GM18499 (cell line): ENCODE measurements around the gene XRCC1.
"Not testable (repeated sequence)": the region's sequence is repeated elsewhere in the genome, so short reads cannot be mapped to it uniquely, and the experiment has no call there.

Experiments
- ATAC-seq: cut with Tn5 transposase; IDR thresholded peaks from one replicate; pipeline ENCODE4 v1.9.1; 2021; ENCODE audit warnings: moderate number of reproducible peaks; ENCODE audit not compliant: insufficient read depth, unreplicated experiment

The XRCC1 gene

GRCh38 chr19:43551399-43552197 lies 23.7 kb downstream of the XRCC1 start:
- no peak for ATAC-seq

GRCh38 chr19:43548706-43549105 lies 26.6 kb downstream of the XRCC1 start:
- no peak for ATAC-seq

- ATAC-seq = not testable (repeated sequence)
Observed at GRCh38 chr19:43547926-43548325, 27.4 kb downstream of the XRCC1 start.

- no peak for ATAC-seq
Observed at GRCh38 chr19:43546581-43546980, 28.7 kb downstream of the XRCC1 start.

- no peak for ATAC-seq
Observed at GRCh38 chr19:43545981-43546380, 29.3 kb downstream of the XRCC1 start.

- no peak for ATAC-seq
Observed at GRCh38 chr19:43545276-43545675, 30.1 kb downstream of the XRCC1 start.

- no peak for ATAC-seq
Observed at GRCh38 chr19:43544077-43544476, 31.2 kb downstream of the XRCC1 start.

GRCh38 chr19:43541920-43542650 lies 33.2 kb downstream of the XRCC1 start:
- no peak for ATAC-seq

- ATAC-seq = no peak
Observed at GRCh38 chr19:43540381-43540780, 34.9 kb downstream of the XRCC1 start.

GRCh38 chr19:43538922-43539321 lies 36.4 kb downstream of the XRCC1 start:
- no peak for ATAC-seq

- no peak for ATAC-seq
Observed at GRCh38 chr19:43534816-43535761, 40.2 kb downstream of the XRCC1 start.

- no peak for ATAC-seq
Observed at GRCh38 chr19:43534305-43534815, 41.0 kb downstream of the XRCC1 start.

- peak; percentile 44 for ATAC-seq
Observed at GRCh38 chr19:43533546-43534304, 41.6 kb downstream of the XRCC1 start.

GRCh38 chr19:43532962-43533545 lies 42.3 kb downstream of the XRCC1 start, which contains the start of gene ZNF575:
Gene ZNF575, plus strand, starts transcription at chr19:43533188. Its CDS starts 1,235 bp downstream, at chr19:43534423.
- peak; percentile 46 for ATAC-seq

- ATAC-seq = no peak
Observed at GRCh38 chr19:43532571-43532961, 42.8 kb downstream of the XRCC1 start.

GRCh38 chr19:43527860-43528622 lies 47.3 kb downstream of the XRCC1 start:
- no peak for ATAC-seq

GRCh38 chr19:43526884-43527859 lies 48.2 kb downstream of the XRCC1 start, which contains the start of gene ETHE1:
Gene ETHE1, minus strand, starts transcription at chr19:43527201. Its CDS starts 24 bp downstream, at chr19:43527177.
- ATAC-seq = no peak
